ENCODE data around the gene ZDHHC18.

DNA sequence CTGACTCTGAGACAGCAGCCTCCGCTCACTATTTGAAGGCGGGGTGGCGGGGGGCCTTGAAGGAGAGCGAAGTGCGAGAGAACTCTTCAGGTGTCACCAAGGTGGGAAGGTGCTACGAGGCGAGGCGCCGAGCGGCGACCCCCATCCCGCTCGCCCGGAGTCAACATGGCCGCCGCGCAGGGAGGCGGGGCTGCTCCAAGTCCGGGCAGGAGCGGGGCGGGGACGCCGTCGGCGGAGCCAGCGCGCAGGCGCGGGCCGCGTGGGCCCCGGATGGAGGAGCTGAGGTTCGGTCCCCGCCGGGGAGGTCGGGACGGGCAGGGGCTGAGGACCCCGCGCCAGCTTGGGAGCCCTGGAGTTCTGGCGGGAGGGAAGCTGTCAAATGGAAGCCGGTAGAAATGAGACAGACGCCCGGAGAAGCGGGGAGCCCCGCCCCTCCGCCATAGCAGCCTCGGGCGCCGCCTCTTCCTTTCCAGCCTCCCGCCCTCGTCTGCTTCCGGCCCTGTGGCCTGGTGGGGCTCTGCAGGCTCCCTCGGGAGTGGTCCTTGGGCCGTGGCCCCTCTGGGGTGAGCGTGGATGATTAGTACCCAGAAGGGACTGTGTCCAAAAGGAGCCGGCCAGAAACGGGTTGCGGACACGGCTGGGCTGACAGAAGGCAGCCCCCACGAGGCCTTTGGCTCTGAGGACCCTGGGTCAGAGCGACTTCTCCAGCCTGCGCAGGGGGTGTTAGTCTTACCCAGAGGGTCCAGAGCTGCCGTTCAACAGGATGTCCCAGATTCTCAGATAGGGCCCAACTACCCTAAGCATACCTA is 38.6 kb upstream of the ZDHHC18 start, which contains the start of gene PIGV:
- TF ChIP-seq ZFP30 (CRISPR knock-in tag; IDR thresholded peaks at IDR 0.05), result no peak
- TF ChIP-seq ZNF565 (CRISPR knock-in tag; conservative IDR thresholded peaks at IDR 0.05; ENCODE audit: low read depth), result no peak
- TF ChIP-seq, protein P1, sequence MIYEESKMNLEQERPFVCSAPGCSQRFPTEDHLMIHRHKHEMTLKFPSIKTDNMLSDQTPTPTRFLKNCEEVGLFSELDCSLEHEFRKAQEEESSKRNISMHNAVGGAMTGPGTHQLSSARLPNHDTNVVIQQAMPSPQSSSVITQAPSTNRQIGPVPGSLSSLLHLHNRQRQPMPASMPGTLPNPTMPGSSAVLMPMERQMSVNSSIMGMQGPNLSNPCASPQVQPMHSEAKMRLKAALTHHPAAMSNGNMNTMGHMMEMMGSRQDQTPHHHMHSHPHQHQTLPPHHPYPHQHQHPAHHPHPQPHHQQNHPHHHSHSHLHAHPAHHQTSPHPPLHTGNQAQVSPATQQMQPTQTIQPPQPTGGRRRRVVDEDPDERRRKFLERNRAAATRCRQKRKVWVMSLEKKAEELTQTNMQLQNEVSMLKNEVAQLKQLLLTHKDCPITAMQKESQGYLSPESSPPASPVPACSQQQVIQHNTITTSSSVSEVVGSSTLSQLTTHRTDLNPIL (CRISPR knock-in tag; IDR thresholded peaks at IDR 0.05; ENCODE audit: low read depth), result no peak
- TF ChIP-seq ESRRG (CRISPR knock-in tag; IDR thresholded peaks at IDR 0.05), result no peak
- no peak for TF ChIP-seq ARNTL (CRISPR knock-in tag; IDR thresholded peaks at IDR 0.05; ENCODE audit: borderline replicate concordance, low read depth)
- no peak for TF ChIP-seq ZFP3 (CRISPR knock-in tag; IDR thresholded peaks at IDR 0.05)
- TF ChIP-seq ISL1 (CRISPR knock-in tag; IDR thresholded peaks at IDR 0.05), result no peak
- TF ChIP-seq SNAI2 (CRISPR knock-in tag; IDR thresholded peaks at IDR 0.05), result no peak
- TF ChIP-seq ZC3H10 (CRISPR knock-in tag; IDR thresholded peaks at IDR 0.05), result peak; percentile 59; the same call in 1 of the 2 replicates
- no peak for TF ChIP-seq OSR1 (CRISPR knock-in tag; IDR thresholded peaks at IDR 0.05)

Measured in SK-N-SH treated with all-trans-retinoic acid at 6 μM for 48 hours (cell line).